ENCODE results near the gene PLN. TPM values are rescaled to one million over a fixed set of nuclear protein-coding genes. Genes with fewer than 3 reads are reported as not detected.

Gene PLN
- total RNA-seq, 4 donors from 2014 or later: 1.5 to 11.2 (median 5.3) TPM

- H3K4me3 ChIP-seq: no peak overlapping the region
- TF ChIP-seq POLR2A (IDR thresholded peaks at IDR 0.05) (no peak), CTCF (IDR thresholded peaks at IDR 0.05) (no peak), EP300 (IDR thresholded peaks at IDR 0.05) (no peak), POLR2AphosphoS5 (IDR thresholded peaks at IDR 0.05) (no peak)
Measured at GRCh38 chr6:118511930-118512715, 36.0 kb upstream of the PLN start.

GRCh38 chr6:118514689-118515088, 33.4 kb upstream of the PLN start:
- H3K36me3 ChIP-seq: no peaks in the 10 kb centered on the region
- WGBS: 70% methylated on average over 3 of the region's 3 CpGs
- H3K27me3 ChIP-seq: no peaks in the 10 kb centered on the region
- TF ChIP-seq CTCF (IDR thresholded peaks at IDR 0.05) (no peak), POLR2AphosphoS5 (IDR thresholded peaks at IDR 0.05) (no peak), EP300 (IDR thresholded peaks at IDR 0.05) (no peak), POLR2A (IDR thresholded peaks at IDR 0.05) (no peak)
- H3K4me1 ChIP-seq: no peaks in the 10 kb centered on the region
- no peak overlapping the region for H3K27ac ChIP-seq
- H3K9me3 ChIP-seq: no peaks in the 10 kb centered on the region
- no peak overlapping the region for H3K4me3 ChIP-seq
- DNase-seq (ENCODE audit: low spot score in 2 of 2): no peak

More at GRCh38 chr6:118511930-118512715, 36.0 kb upstream of the PLN start:
- no peaks in the 10 kb centered on the region for H3K27me3 ChIP-seq
- DNase-seq (ENCODE audit: low spot score in 2 of 2): no peak
- H3K4me1 ChIP-seq: no peaks in the 10 kb centered on the region
- WGBS: 79% methylated on average over 4 of the region's 4 CpGs
- no peaks in the 10 kb centered on the region for H3K36me3 ChIP-seq
- H3K9me3 ChIP-seq: no peaks in the 10 kb centered on the region
- H3K27ac ChIP-seq: no peak overlapping the region

DNA sequence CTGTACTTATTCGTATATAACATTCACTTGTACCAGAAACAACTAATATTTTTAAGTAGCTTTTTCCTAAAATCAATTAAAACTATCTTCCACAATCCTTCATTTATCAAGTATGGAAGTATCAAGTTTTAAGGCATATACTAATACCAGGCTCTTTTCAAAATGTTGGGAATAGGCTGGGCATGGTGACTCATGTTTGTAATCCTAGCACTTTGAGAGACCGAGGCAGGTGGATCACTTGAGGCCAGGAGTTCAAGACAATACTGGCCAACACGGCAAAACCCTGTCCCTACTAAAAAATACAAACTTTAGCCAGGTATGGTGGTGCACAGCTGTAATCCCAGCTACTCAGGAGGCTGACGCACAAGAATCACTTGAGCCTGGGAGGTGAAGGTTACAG, 25.7 kb upstream of the PLN start:
- Histone ChIP-seq H3K9me3 (no peaks in the 10 kb centered on the region), H3K4me1 (no peaks in the 10 kb centered on the region), H3K27me3 (no peaks in the 10 kb centered on the region), H3K36me3 (no peaks in the 10 kb centered on the region), H3K27ac (no peak overlapping the region), H3K4me3 (no peak overlapping the region)
- WGBS: 94% methylated on average over 4 of the region's 4 CpGs
- TF ChIP-seq POLR2A (IDR thresholded peaks at IDR 0.05) (no peak), CTCF (IDR thresholded peaks at IDR 0.05) (no peak), POLR2AphosphoS5 (IDR thresholded peaks at IDR 0.05) (no peak), EP300 (IDR thresholded peaks at IDR 0.05) (no peak)
- DNase-seq (ENCODE audit: low spot score in 2 of 2): no peak

GRCh38 chr6:118523216-118523615, 24.9 kb upstream of the PLN start:
- WGBS: 92% methylated on average over 5 of the region's 5 CpGs
- no peaks in the 10 kb centered on the region for H3K9me3 ChIP-seq
- no peak overlapping the region for H3K27ac ChIP-seq

More at GRCh38 chr6:118523216-118523615, 24.9 kb upstream of the PLN start:
- H3K4me1 ChIP-seq: peaks cover 4% of the 10 kb centered on the region
- no peak overlapping the region for H3K4me3 ChIP-seq
- DNase-seq (ENCODE audit: low spot score in 2 of 2): no peak
- TF ChIP-seq POLR2AphosphoS5 (IDR thresholded peaks at IDR 0.05) (no peak), POLR2A (IDR thresholded peaks at IDR 0.05) (no peak), CTCF (IDR thresholded peaks at IDR 0.05) (no peak)
- H3K27me3 ChIP-seq: no peaks in the 10 kb centered on the region
- H3K36me3 ChIP-seq: no peaks in the 10 kb centered on the region

Data from suprapubic skin (tissue), 4 donors.